ENCODE results near the gene PDILT.

DNA sequence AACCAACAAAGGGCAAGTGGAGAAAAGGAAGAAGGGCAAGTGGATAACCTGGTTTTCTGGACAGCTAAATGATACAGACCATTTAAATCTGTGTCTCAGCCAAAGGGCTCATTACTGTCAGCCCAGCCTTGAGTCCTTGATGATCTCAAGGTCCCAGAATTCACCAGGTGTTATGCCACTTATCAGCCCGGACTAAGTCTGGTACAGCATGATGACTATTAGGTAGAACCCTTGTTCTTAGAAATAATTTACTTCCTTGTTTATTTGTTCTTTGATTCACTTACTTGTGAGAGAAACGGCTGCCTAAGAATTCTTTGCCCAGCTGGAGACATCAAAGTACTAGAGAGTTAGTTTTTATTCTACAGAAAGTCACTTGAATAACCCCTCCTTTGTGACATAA, 3.5 kb downstream of the PDILT start:
- TF ChIP-seq EZH2 (IDR thresholded peaks at IDR 0.05) (no peak), POLR2AphosphoS5 (IDR thresholded peaks at IDR 0.05; ENCODE audit: borderline replicate concordance, low read depth, low read length) (no peak), FOXP2 (optimal IDR thresholded peaks at IDR 0.05; ENCODE audit: control extremely low read depth, extremely low read length, insufficient read depth) (no peak)

Data from SK-N-MC (cell line).